ENCODE results near the gene COBLL1.
"Not testable (repeated sequence)": the region's sequence is repeated elsewhere in the genome, so short reads cannot be mapped to it uniquely, and the experiment has no call there.

Gene COBLL1

GRCh38 chr2:164869420-164869772 lies 27.8 kb upstream of the COBLL1 start:
- DNase-seq (ENCODE audit: low read depth) = no peak
- no peak overlapping the region for H3K4me3 ChIP-seq (ENCODE audit: low read length)
- no peak for TF ChIP-seq CTCF (conservative IDR thresholded peaks at IDR 0.05; ENCODE audit: low read depth, low read length)

- no peak for TF ChIP-seq CTCF (conservative IDR thresholded peaks at IDR 0.05; ENCODE audit: low read depth, low read length)
- H3K4me3 ChIP-seq (ENCODE audit: low read length) = no peak overlapping the region
- no peak for DNase-seq (ENCODE audit: low read depth)
These were observed 27.2 kb upstream of the COBLL1 start for GRCh38 chr2:164868563-164869419.

GRCh38 chr2:164867779-164868397 lies 26.3 kb upstream of the COBLL1 start:
- DNase-seq (ENCODE audit: low read depth) = no peak
- TF ChIP-seq CTCF (conservative IDR thresholded peaks at IDR 0.05; ENCODE audit: low read depth, low read length) = no peak
- H3K4me3 ChIP-seq (ENCODE audit: low read length) = no peak overlapping the region

GRCh38 chr2:164866381-164866780 lies 24.8 kb upstream of the COBLL1 start:
- not testable (repeated sequence) for DNase-seq (ENCODE audit: low read depth); H3K4me3 ChIP-seq (ENCODE audit: low read length)

- H3K4me3 ChIP-seq (ENCODE audit: low read length) = no peak overlapping the region
- TF ChIP-seq CTCF (conservative IDR thresholded peaks at IDR 0.05; ENCODE audit: low read depth, low read length) = no peak
- DNase-seq (ENCODE audit: low read depth) = no peak
These were observed 19.0 kb upstream of the COBLL1 start for GRCh38 chr2:164860694-164861042.

GRCh38 chr2:164859906-164860693 lies 18.5 kb upstream of the COBLL1 start:
- DNase-seq (ENCODE audit: low read depth); H3K4me3 ChIP-seq (ENCODE audit: low read length): not testable (repeated sequence)

GRCh38 chr2:164859251-164859818 lies 17.7 kb upstream of the COBLL1 start:
- no peak overlapping the region for H3K4me3 ChIP-seq (ENCODE audit: low read length)
- no peak for TF ChIP-seq CTCF (conservative IDR thresholded peaks at IDR 0.05; ENCODE audit: low read depth, low read length)
- DNase-seq (ENCODE audit: low read depth) = no peak
